ENCODE measurements around the gene DMKN.
A peak's percentile ranks its signal among the peaks of the same experiment; 100 is the strongest.

The DMKN gene

DNA sequence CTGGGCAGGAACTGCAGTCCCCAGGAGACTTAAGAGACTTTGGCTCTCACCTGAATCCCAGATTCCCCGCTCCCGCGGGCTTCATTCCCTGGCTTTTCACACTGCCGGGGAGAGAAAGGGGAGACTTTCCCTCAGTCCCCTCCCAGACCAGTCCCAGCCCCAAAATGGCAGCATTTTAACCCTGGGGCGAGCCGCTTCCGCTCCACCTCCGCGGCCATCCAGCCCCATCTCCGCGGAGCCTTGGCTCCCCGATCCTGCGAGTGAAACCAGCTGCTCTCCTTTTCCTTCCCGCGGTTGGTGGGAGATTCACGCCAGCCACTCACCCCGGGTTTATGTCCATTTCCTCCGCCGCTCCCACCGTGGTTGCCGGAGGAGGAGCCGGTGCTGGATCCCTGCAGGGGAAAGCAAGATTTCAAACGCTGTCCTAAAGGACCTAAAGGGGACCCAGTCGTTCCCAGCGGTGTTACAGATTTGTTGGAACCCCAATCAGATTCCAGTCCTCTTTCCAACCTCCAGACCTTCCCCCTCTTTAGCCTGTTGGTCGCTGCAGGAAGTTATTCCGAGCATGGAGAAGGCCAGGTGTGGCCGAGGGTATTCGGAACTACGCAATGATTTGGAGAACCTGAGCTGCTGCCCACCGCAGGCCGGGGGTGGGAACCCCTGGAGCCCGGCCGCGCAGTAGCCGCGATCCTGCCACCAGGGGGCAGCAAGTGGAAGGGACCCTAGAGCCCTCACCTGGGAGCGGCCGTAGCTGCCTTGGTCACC is 3.4 kb downstream of the DMKN start:
- H3K4me1 Mint-ChIP-seq: peaks cover 67% of the 10 kb centered on the region
- H3K4me3 Mint-ChIP-seq: peak overlapping the region; percentile 90
- no peak overlapping the region for H3K27ac Mint-ChIP-seq
- no peaks in the 10 kb centered on the region for H3K36me3 Mint-ChIP-seq (ENCODE audit: low read depth)
- peak; percentile 95 for DNase-seq
- no peaks in the 10 kb centered on the region for H3K9me3 Mint-ChIP-seq
- TF ChIP-seq CTCF (IDR thresholded peaks at IDR 0.05): peak; percentile 98
- peaks cover 71% of the 10 kb centered on the region for H3K27me3 Mint-ChIP-seq (ENCODE audit: low read depth, poor library complexity)

DNA sequence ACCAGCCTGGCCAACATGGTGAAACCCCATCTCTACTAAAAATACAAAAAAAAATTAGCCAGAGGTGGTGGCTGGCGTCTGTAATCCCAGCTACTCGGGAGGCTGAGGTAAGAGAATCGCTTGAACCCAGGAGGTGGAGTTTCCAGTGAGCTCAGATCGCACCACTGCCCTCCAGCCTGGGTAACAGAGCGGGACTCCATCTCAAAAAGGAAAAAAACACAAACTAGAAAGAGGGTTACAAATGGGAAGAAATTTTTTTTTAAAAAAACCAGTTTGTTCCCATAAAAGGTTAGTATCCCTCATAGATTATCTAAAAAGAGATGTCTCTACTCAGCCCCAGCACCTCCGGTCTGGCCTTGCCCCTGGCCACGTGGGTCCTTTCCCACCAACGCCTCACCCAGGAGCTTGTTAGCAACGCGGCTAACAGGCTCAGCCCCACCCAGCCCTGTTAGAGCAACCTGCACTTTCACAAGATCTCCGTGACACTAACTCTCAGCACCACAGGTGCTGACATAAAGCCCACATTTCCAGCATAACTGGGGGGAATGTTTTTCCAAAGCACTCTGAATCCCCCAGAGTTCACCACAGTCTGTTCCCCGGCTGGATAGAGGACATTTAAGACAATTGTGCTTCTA is 4.3 kb downstream of the DMKN start:
- no peaks in the 10 kb centered on the region for H3K36me3 Mint-ChIP-seq (ENCODE audit: low read depth)
- peak overlapping the region; percentile 90 for H3K4me3 Mint-ChIP-seq
- peaks cover 61% of the 10 kb centered on the region for H3K4me1 Mint-ChIP-seq
- no peak for TF ChIP-seq CTCF (IDR thresholded peaks at IDR 0.05)
- DNase-seq: peak; percentile 37
- H3K27ac Mint-ChIP-seq: no peak overlapping the region
- H3K9me3 Mint-ChIP-seq: no peaks in the 10 kb centered on the region
- H3K27me3 Mint-ChIP-seq (ENCODE audit: low read depth, poor library complexity): peaks cover 72% of the 10 kb centered on the region

DNA sequence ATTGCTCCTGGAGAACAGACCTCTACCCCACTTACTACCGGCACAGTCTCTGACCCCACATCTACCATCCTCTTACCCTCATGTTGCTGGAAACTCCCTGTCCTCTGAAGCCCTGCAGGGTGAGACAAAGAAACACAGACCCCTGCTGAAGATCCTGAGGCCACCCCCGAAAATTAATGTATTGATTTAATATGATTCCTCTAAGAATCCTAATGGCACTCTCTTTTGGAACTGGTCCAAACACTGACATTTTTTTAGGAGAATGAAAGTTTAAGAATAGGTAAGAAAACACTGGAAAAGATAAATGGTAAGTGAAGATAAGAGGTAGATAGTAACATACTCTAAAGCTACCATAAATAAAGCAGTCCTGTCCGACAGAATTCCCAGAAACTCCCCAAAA is 5.3 kb downstream of the DMKN start:
- Mint-ChIP-seq H3K27me3 (ENCODE audit: low read depth, poor library complexity) (peaks cover 62% of the 10 kb centered on the region), H3K36me3 (ENCODE audit: low read depth) (no peaks in the 10 kb centered on the region)

GRCh38 chr19:35507561-35507960 is 5.9 kb downstream of the DMKN start:
- no peak overlapping the region for H3K27ac Mint-ChIP-seq
- H3K4me1 Mint-ChIP-seq: peaks cover 54% of the 10 kb centered on the region
- TF ChIP-seq CTCF (IDR thresholded peaks at IDR 0.05): no peak
- peaks cover 57% of the 10 kb centered on the region for H3K27me3 Mint-ChIP-seq (ENCODE audit: low read depth, poor library complexity)
- no peaks in the 10 kb centered on the region for H3K36me3 Mint-ChIP-seq (ENCODE audit: low read depth)
- DNase-seq: no peak
- no peak overlapping the region for H3K4me3 Mint-ChIP-seq
- H3K9me3 Mint-ChIP-seq: no peaks in the 10 kb centered on the region

More for the DNA sequence above, 5.3 kb downstream of the DMKN start:
- TF ChIP-seq CTCF (IDR thresholded peaks at IDR 0.05): no peak
- Mint-ChIP-seq H3K4me3 (peak overlapping the region; percentile 90), H3K27ac (no peak overlapping the region), H3K4me1 (peaks cover 51% of the 10 kb centered on the region), H3K9me3 (no peaks in the 10 kb centered on the region)
- DNase-seq: no peak

GRCh38 chr19:35506011-35506410 is 7.4 kb downstream of the DMKN start:
- no peak overlapping the region for H3K27ac Mint-ChIP-seq
- TF ChIP-seq CTCF (IDR thresholded peaks at IDR 0.05): no peak
- H3K36me3 Mint-ChIP-seq (ENCODE audit: low read depth): peaks cover 5% of the 10 kb centered on the region
- H3K9me3 Mint-ChIP-seq: no peaks in the 10 kb centered on the region
- H3K4me3 Mint-ChIP-seq: peak overlapping the region; percentile 31
- peaks cover 41% of the 10 kb centered on the region for H3K27me3 Mint-ChIP-seq (ENCODE audit: low read depth, poor library complexity)
- H3K4me1 Mint-ChIP-seq: peaks cover 69% of the 10 kb centered on the region
- no peak for DNase-seq
